Caki2 (cell line): Measurements from ENCODE around the gene LPP. TPM values are rescaled to one million over a fixed set of nuclear protein-coding genes. Genes with fewer than 3 reads are reported as not detected.
"Not testable (repeated sequence)": the region's sequence is repeated elsewhere in the genome, so short reads cannot be mapped to it uniquely, and the experiment has no call there.

Source experiments
- DNase-seq: peaks from one replicate; pipeline ENCODE4 v3.0.0-alpha.2; 2015; ENCODE audit warnings: low read depth
- in situ Hi-C: cut with HindIII; loops from 2 replicates; pipeline ENCODE4 v1.10.0; 2016; ENCODE audit warnings: low sequenced_read_pairs, low pct_unique_long_range_greater_than_20kb, mixed read lengths
- total RNA-seq: library from RNA; depleted of rRNA; stranded (reverse); fragments of >200 nt; shearing (Covaris generic); gene quantifications from 2 replicates; pipeline ENCODE4 v1.2.3, GENCODE V29; 2014; ENCODE audit warnings: low replicate concordance; rRNA removed

The LPP gene
- total RNA-seq: 6.6 and 9.2 TPM in 2 replicates

DNA sequence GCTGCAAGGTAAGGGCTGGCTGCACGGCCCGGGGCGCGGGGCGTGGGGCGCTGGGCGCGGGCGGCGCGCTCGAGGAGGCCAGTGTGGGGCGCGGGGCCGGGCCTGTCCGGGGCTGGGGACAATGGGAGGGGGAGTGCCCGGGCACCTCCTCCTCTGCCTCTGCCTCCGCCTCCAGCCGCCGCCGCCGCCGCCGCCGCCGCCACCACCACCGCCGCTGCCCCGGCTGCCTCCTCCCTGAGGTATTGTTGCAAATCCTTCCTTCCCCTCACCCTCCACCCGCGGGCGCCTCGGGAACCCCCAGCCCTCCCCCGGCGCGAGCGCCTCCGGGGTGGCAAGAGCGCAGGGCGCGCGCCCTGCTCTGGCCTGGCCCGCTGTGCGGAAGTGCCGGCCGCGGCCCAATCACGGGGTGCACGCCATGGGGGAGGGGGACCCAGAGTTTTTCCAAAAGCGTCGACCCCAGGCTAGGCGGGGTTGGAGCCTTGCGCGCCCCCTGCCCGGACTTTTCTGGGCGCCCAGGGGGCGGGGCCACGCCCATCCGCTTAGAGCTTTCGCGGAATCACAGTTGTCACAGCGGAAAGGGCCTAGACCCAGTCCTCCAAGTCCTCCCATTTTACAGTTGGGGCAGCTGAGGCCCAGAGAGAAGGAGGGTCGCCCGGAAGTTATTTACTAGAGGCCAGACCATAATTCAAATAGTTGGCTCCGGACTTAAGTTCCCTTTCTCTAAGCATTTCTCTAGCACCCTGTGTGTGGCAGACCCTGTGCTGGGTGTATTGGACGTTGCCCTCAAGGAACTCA is at the start of gene LPP:
LPP (plus strand) TSS at position 144 of the 795 bp plus-strand sequence. CDS start 251,964 bp downstream, outside the sequence.
- peak; percentile 80 for DNase-seq

DNA sequence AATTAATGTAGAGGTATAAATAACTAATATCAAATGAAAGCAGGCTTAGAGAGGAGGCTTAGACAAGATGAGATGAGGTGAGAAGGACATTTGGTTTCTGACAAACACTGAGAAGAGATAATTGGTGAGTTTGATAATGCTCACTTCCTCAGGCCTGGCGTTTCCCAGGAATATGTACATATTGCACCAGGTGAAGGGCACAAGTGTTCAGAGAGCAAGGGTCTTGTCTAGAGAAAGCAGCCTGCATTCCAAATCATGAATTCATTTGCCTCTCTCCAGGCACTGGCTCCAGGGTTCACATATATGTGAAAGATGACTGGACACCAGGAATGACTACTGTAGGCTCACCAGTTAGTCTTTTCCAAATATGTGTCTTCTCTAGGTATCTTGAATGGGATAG is 48.0 kb upstream of the LPP start:
- no peak for DNase-seq
- in situ Hi-C loops: no loop called here

More for the DNA sequence above, at the start of gene LPP:
- in situ Hi-C loops: no loop called here

- DNase-seq: no peak
- in situ Hi-C loops: no loop called here
These were observed 47.5 kb upstream of the LPP start for GRCh38 chr3:188106454-188106853.

GRCh38 chr3:188106887-188107830 is 46.8 kb upstream of the LPP start:
- in situ Hi-C loops: no loop called here
- no peak for DNase-seq

GRCh38 chr3:188108703-188109412 is 45.1 kb upstream of the LPP start:
- in situ Hi-C loops: no loop called here
- DNase-seq: no peak

GRCh38 chr3:188111002-188111584 is 42.9 kb upstream of the LPP start:
- peak; percentile 55 for DNase-seq
- in situ Hi-C loops: no loop called here

GRCh38 chr3:188113756-188114155 is 40.2 kb upstream of the LPP start:
- no peak for DNase-seq
- in situ Hi-C loops: no loop called here

DNA sequence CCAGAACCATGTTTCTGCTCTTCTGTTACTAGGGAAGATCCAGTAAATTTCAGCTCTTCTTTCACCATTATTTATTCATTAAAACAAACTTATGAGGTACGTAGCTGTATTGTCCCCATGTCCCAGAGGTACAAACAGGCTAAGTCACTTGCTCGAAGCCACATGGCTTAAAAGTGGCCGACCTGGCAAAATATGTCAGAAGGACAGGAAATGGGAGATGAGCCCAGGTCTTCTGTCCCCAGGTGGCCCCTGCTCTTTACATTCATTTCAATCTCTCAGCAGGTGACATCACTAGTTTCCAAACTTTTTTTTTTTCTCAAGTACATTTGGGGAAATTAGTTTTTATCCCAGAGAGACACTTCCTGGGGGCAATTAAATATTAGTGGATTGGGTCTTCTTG is 34.1 kb upstream of the LPP start:
- no peak for DNase-seq
- in situ Hi-C loops: no loop called here

GRCh38 chr3:188122571-188123169 is 31.3 kb upstream of the LPP start:
- no peak for DNase-seq
- in situ Hi-C loops: no loop called here

DNA sequence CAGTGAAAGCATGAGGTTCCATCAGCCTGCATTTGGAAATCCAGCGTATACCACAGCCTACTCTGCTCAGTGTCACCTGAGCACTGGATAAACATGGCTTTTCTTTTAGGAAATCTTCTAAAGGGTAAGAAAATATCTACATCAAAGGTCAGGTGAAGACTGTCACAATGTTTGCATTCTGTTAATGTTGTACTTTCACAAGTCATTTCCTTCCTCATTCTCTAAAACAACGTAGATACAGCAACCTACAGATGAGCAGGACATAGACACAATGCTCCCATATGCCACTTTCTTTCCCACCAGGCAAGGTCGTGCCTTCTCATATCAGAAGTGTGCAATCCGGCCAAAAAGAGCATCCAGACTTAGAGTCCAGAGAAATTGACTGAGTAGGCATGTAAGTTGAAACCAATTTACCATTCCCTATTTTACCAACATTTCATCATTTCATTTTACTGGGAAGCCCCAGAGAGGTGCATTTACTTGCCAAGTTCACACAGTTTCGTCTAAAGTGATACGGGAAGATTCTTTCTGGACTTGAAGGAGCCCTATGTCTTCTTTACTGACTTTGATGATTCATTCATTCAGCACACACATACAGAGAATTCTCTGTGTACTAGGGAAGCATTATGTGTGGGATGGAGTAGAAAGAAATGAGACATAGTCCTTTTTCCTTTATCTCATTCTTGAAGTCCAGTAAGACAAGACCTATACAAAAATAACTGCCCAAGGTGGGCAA is 30.6 kb upstream of the LPP start:
- DNase-seq: no peak
- in situ Hi-C loops: no loop called here

- no peak for DNase-seq
- in situ Hi-C loops: no loop called here
These were observed 29.8 kb upstream of the LPP start for GRCh38 chr3:188124184-188124583.

DNA sequence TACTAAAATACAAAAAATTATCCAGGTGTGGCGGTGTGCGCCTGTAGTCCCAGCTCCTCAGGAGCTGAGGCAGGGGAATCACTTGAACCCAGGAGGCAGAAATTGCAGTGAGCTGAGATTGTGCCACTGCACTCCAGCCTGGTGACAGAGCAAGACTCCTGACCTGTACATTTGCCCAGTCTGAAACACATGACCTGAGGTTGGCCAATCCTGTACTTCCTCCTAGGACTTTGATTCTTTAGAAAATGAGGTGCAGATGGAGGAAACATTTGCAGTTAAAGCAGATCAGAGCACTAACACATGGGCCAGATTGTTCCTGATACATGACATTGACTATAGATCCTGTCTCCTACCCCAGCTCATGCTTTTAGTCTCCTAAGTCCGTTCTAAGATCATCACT is 28.9 kb upstream of the LPP start:
- no peak for DNase-seq
- in situ Hi-C loops: no loop called here

DNA sequence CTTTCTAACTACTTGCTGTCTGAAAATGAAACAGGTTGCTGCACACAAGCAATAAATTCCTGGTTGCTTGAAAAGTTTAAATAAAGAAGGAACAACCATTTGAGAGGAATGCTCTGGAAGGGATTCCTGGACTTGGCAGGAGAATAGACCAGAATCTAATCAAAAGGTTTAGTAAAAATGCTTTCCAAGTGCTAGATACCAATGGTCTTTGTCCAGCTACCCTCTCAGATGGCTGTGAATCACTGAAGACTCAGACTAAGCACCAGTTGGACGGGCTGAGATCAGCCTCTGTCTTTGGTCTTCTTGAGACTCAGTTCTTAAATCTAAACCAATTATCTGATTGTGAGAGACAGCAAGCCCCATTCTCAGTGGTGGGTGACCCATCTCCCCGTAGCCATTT is 27.7 kb upstream of the LPP start:
- in situ Hi-C loops: no loop called here
- no peak for DNase-seq

GRCh38 chr3:188126934-188127333 is 27.0 kb upstream of the LPP start:
- no peak for DNase-seq
- in situ Hi-C loops: no loop called here

DNA sequence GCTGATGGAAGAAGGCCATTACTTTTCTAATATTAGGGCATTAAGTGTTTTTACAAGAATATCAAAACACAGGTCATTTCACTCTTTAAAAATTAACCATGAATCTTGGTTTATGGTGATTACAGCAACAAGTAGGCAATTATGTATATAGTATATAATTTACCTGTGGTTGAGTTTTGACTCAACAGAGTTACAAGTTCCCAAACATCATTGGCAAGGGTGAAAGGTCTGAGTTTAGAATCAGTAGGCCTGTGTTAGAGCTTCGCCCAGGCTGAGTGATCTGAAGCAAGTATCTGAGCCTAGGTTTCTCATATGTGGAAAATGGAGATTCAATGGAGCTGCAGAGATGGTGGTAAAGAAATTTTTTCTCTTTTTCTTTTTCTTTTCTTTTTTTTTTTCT is 25.1 kb upstream of the LPP start:
- in situ Hi-C loops: no loop called here
- no peak for DNase-seq

- in situ Hi-C loops, DNase-seq: not testable (repeated sequence)
These were observed 22.9 kb upstream of the LPP start for GRCh38 chr3:188131023-188131422.

GRCh38 chr3:188133219-188133618 is 20.7 kb upstream of the LPP start:
- in situ Hi-C loops: no loop called here
- peak; percentile 85 for DNase-seq
